ENCODE measurements around the gene INS. TPM values are rescaled to one million over a fixed set of nuclear protein-coding genes. Genes with fewer than 3 reads are reported as not detected.

INS gene
- total and polyA plus RNA-seq, 3 donors from 2014 or later, result not detected

DNA sequence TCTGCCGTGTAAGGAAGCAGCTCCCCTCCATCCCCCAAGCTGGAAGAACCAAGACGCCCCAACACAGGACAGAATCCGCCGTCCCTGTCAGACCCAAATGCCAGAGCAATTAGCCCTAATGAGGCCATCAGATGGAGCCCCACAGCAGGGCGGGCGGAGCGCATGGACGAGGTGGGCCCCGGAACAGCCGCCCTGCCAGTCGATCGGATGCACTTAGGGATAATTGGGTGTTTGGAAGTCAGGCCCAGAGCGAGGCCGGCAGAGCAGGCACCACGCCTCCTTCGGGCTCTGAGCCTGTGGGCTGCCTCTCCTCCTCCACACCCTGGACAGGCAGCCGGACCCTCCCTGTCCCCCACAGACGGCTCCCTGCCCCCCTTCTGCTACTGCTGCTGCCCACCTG lies 16.1 kb upstream of the INS start:
- no peak for TF ChIP-seq POLR2A (IDR thresholded peaks at IDR 0.05)
- TF ChIP-seq, protein P1, sequence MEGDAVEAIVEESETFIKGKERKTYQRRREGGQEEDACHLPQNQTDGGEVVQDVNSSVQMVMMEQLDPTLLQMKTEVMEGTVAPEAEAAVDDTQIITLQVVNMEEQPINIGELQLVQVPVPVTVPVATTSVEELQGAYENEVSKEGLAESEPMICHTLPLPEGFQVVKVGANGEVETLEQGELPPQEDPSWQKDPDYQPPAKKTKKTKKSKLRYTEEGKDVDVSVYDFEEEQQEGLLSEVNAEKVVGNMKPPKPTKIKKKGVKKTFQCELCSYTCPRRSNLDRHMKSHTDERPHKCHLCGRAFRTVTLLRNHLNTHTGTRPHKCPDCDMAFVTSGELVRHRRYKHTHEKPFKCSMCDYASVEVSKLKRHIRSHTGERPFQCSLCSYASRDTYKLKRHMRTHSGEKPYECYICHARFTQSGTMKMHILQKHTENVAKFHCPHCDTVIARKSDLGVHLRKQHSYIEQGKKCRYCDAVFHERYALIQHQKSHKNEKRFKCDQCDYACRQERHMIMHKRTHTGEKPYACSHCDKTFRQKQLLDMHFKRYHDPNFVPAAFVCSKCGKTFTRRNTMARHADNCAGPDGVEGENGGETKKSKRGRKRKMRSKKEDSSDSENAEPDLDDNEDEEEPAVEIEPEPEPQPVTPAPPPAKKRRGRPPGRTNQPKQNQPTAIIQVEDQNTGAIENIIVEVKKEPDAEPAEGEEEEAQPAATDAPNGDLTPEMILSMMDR (IDR thresholded peaks at IDR 0.05), result no peak
- no peak overlapping the region for H3K27ac ChIP-seq
- intact Hi-C loops (cut with DNase I; ENCODE audit: low total_unique reads), result no loop called here
- H3K4me3 ChIP-seq, result no peak overlapping the region
- DNase-seq, result no peak
- no peaks in the 10 kb centered on the region for H3K27me3 ChIP-seq
- WGBS, 2 donors, result 57 to 63% methylated on average over 18 of the region's 18 CpGs
- H3K36me3 ChIP-seq (ENCODE audit: low read depth, missing control alignments), result no peaks in the 10 kb centered on the region
- no peaks in the 10 kb centered on the region for H3K4me1 ChIP-seq
- no peaks in the 10 kb centered on the region for H3K9me3 ChIP-seq

DNA sequence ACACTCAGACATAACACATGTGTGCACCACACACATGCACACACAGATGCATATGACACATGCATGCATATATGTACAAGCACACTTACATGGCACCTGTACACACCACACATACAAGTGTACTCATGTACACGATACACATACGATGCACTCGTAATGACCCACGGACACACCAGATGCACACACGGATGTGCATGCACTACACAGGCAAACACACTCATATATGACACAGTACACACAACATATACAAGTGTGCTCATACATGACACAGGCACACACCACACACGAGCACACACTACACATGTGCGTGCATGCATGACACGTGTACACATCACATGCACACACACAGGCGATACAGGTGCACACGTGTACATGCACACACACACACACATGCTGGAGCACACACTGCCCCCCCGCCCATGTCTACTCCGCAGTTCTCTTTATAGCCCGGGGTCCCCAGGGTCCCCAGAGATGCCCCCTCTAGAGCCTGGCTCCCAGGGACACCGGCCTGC lies 15.4 kb upstream of the INS start:
- H3K9me3 ChIP-seq, result no peaks in the 10 kb centered on the region
- H3K4me1 ChIP-seq, result no peaks in the 10 kb centered on the region
- H3K4me3 ChIP-seq, result no peak overlapping the region
- TF ChIP-seq, protein P1 (IDR thresholded peaks at IDR 0.05), result no peak
- TF ChIP-seq POLR2A (IDR thresholded peaks at IDR 0.05), result no peak
- no peak for DNase-seq
- no peaks in the 10 kb centered on the region for H3K36me3 ChIP-seq (ENCODE audit: low read depth, missing control alignments)
- H3K27ac ChIP-seq, result no peak overlapping the region
- intact Hi-C loops (cut with DNase I; ENCODE audit: low total_unique reads), result no loop called here
- 93 to 94% methylated on average over 13 to 14 of the region's 14 CpGs for WGBS, 2 donors
- no peaks in the 10 kb centered on the region for H3K27me3 ChIP-seq

DNA sequence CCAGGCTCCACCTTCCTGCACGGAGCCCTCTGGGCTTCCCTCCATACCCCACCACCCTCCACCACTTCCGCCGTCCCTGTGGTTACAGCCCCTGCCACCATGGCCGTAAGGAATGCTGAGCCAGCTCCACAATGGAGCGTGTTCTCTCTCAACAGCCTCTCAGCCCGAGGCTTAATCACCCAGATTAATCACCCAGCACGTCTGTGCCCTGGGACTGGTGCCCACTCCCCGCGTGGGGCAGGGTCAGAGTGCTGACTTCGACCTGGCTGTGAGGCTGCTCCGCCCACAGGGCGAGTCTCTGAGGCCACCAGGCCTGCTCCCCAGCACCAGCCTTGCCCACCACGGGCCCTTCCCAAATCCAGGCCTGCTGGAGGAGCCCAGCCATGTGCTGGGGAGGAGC lies 14.7 kb upstream of the INS start:
- WGBS, 2 donors, result 73 to 84% methylated on average over 7 to 13 of the region's 13 CpGs
- Histone ChIP-seq H3K4me1 (no peaks in the 10 kb centered on the region), H3K36me3 (ENCODE audit: low read depth, missing control alignments) (no peaks in the 10 kb centered on the region), H3K9me3 (no peaks in the 10 kb centered on the region), H3K4me3 (no peak overlapping the region), H3K27me3 (no peaks in the 10 kb centered on the region), H3K27ac (no peak overlapping the region)
- no peak for DNase-seq
- no peak for TF ChIP-seq POLR2A (IDR thresholded peaks at IDR 0.05)
- TF ChIP-seq, protein P1 (IDR thresholded peaks at IDR 0.05), result no peak
- intact Hi-C loops (cut with DNase I; ENCODE audit: low total_unique reads), result no loop called here

DNA sequence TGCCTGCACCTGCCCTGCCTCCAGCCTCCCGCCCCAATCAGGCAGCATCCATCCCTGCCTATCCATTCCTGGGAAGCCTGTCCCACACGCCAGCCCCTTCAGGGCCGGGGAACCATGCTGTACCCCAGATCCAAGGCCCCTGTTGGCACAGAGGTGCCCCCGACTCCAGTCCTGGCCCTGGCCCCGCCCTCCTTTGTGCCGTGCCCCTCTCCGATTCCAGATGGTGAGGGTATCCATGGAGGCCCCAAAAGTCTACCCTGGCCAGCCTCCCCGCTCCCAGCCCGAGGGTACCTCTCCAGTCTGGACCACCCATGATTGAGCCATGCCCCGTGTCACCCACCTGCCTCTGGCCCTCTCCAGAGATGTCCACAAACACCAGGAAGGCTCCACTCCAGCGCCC lies 13.4 kb upstream of the INS start:
- intact Hi-C loops (cut with DNase I; ENCODE audit: low total_unique reads), result no loop called here
- TF ChIP-seq POLR2A (IDR thresholded peaks at IDR 0.05), result no peak
- TF ChIP-seq, protein P1 (IDR thresholded peaks at IDR 0.05), result no peak
- WGBS, 2 donors, result 88 to 100% methylated on average over 5 to 11 of the region's 11 CpGs
- Histone ChIP-seq H3K27me3 (no peaks in the 10 kb centered on the region), H3K4me1 (no peaks in the 10 kb centered on the region), H3K27ac (no peak overlapping the region), H3K9me3 (no peaks in the 10 kb centered on the region), H3K36me3 (ENCODE audit: low read depth, missing control alignments) (no peaks in the 10 kb centered on the region), H3K4me3 (no peak overlapping the region)
- no peak for DNase-seq

DNA sequence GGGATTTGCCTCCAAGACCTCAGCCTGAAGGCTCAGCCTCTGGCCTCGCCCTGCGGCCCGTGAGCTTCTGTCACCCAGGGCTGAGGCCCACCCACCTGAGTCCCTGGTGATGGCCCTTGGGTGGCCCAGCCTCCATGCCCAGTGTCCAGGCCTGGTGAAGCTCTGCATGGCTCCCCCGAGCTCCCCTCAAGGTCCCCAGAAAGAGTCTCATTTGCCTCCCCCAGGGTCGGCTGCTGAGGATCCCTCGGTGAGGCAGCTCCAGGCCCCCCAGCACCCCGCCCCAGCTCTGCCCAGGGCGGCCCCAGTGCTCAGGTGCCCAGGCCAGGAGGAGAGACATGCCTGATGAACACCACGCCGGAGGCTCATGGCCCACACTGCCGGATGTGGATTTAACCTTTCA lies 12.8 kb upstream of the INS start:
- 70 to 83% methylated on average over 2 to 11 of the region's 11 CpGs for WGBS, 2 donors
- Histone ChIP-seq H3K36me3 (ENCODE audit: low read depth, missing control alignments) (no peaks in the 10 kb centered on the region), H3K27me3 (no peaks in the 10 kb centered on the region), H3K4me1 (peaks cover 1% of the 10 kb centered on the region), H3K27ac (no peak overlapping the region), H3K9me3 (no peaks in the 10 kb centered on the region), H3K4me3 (no peak overlapping the region)
- intact Hi-C loops (cut with DNase I; ENCODE audit: low total_unique reads), result no loop called here
- DNase-seq, result no peak
- TF ChIP-seq POLR2A (IDR thresholded peaks at IDR 0.05), result no peak
- TF ChIP-seq, protein P1 (IDR thresholded peaks at IDR 0.05), result no peak
